ENCODE data around the gene COG5. TPM values are rescaled to one million over a fixed set of nuclear protein-coding genes. Genes with fewer than 3 reads are reported as not detected.
A peak's percentile ranks its signal among the peaks of the same experiment; 100 is the strongest.

Gene COG5
- total and polyA plus RNA-seq, 10 of the 15 experiments (the other 5 are each of a cell fraction or from before 2014, with no cell fraction given) = 5.5 to 27.9 (median 15.6) TPM

DNA sequence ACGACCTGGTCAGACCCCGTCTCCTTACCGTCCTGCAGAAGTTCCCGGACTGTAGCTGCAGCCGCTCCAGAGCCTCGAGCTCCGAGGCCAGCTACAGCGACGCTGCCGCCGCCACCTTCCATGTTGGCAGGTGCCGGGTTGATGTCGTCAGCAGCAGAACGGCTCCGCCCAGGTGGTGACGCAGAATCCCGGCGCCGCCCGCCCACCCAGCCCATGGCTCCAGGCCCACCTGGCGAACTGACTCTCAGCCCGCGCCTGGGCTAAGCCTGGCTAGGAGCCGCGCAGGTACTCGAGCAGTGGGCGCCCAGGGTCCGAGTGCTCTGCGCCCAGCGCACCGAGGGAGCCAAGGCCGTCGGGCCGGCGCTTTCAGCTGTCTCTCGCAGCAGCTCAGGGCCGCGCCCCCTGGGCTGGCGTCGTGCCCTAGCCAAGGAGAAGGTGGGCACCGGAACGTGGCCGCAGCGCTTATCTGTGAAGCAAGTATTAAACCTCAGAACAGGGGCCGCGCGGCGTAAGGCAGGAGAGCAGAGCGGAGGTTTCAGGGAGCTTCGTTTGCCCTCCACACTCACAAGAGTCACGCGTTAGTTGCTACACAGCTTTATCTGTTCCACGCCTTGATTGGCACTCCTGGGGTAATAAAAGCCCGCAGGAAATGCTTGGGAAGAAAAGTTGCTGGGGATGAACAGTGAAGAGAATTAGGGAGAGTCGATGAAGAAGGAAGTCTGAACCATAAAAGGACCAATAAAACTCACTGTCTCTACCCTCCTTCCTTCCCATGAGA is at the start of gene COG5, which contains the start of gene DUS4L (continued):
- TF ChIP-seq ZSCAN29 (IDR thresholded peaks at IDR 0.05) = no peak
- no peak for TF ChIP-seq NFYA (IDR thresholded peaks at IDR 0.05; ENCODE audit: borderline replicate concordance, low read depth, low read length)
- TF ChIP-seq KLF5 (IDR thresholded peaks at IDR 0.05; ENCODE audit: partially characterized antibody) = peak; percentile 90
- peak; percentile 70; the same call in 1 of the 2 replicates for TF ChIP-seq NBN (IDR thresholded peaks at IDR 0.05)
- TF ChIP-seq NFYB (IDR thresholded peaks at IDR 0.05; ENCODE audit: insufficient read depth, low read depth, low read length) = no peak
- TF ChIP-seq DPF2 (IDR thresholded peaks at IDR 0.05) = 0 out of 2 replicates have a peak, but pooled peaks have one; percentile 43
- TF ChIP-seq, protein P1, sequence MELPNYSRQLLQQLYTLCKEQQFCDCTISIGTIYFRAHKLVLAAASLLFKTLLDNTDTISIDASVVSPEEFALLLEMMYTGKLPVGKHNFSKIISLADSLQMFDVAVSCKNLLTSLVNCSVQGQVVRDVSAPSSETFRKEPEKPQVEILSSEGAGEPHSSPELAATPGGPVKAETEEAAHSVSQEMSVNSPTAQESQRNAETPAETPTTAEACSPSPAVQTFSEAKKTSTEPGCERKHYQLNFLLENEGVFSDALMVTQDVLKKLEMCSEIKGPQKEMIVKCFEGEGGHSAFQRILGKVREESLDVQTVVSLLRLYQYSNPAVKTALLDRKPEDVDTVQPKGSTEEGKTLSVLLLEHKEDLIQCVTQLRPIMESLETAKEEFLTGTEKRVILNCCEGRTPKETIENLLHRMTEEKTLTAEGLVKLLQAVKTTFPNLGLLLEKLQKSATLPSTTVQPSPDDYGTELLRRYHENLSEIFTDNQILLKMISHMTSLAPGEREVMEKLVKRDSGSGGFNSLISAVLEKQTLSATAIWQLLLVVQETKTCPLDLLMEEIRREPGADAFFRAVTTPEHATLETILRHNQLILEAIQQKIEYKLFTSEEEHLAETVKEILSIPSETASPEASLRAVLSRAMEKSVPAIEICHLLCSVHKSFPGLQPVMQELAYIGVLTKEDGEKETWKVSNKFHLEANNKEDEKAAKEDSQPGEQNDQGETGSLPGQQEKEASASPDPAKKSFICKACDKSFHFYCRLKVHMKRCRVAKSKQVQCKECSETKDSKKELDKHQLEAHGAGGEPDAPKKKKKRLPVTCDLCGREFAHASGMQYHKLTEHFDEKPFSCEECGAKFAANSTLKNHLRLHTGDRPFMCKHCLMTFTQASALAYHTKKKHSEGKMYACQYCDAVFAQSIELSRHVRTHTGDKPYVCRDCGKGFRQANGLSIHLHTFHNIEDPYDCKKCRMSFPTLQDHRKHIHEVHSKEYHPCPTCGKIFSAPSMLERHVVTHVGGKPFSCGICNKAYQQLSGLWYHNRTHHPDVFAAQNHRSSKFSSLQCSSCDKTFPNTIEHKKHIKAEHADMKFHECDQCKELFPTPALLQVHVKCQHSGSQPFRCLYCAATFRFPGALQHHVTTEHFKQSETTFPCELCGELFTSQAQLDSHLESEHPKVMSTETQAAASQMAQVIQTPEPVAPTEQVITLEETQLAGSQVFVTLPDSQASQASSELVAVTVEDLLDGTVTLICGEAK (IDR thresholded peaks at IDR 0.05; ENCODE audit: borderline replicate concordance) = no peak
- TF ChIP-seq EGR1 (IDR thresholded peaks at IDR 0.05; ENCODE audit: borderline replicate concordance in 1 of 2, low read depth in 2 of 2, low read length in 2 of 2) = peak in 1 of 2 experiments; percentile 86; a peak in 2 of 3 replicates
- TF ChIP-seq SREBF1 (IDR thresholded peaks at IDR 0.05; ENCODE audit: low read length) = peak; percentile 60
- no peak for TF ChIP-seq ESRRA (IDR thresholded peaks at IDR 0.05; ENCODE audit: low read length)
- TF ChIP-seq, protein P2, sequence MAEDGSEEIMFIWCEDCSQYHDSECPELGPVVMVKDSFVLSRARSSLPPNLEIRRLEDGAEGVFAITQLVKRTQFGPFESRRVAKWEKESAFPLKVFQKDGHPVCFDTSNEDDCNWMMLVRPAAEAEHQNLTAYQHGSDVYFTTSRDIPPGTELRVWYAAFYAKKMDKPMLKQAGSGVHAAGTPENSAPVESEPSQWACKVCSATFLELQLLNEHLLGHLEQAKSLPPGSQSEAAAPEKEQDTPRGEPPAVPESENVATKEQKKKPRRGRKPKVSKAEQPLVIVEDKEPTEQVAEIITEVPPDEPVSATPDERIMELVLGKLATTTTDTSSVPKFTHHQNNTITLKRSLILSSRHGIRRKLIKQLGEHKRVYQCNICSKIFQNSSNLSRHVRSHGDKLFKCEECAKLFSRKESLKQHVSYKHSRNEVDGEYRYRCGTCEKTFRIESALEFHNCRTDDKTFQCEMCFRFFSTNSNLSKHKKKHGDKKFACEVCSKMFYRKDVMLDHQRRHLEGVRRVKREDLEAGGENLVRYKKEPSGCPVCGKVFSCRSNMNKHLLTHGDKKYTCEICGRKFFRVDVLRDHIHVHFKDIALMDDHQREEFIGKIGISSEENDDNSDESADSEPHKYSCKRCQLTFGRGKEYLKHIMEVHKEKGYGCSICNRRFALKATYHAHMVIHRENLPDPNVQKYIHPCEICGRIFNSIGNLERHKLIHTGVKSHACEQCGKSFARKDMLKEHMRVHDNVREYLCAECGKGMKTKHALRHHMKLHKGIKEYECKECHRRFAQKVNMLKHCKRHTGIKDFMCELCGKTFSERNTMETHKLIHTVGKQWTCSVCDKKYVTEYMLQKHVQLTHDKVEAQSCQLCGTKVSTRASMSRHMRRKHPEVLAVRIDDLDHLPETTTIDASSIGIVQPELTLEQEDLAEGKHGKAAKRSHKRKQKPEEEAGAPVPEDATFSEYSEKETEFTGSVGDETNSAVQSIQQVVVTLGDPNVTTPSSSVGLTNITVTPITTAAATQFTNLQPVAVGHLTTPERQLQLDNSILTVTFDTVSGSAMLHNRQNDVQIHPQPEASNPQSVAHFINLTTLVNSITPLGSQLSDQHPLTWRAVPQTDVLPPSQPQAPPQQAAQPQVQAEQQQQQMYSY (CRISPR knock-in tag; IDR thresholded peaks at IDR 0.05) = no peak
- TF ChIP-seq, protein P3, sequence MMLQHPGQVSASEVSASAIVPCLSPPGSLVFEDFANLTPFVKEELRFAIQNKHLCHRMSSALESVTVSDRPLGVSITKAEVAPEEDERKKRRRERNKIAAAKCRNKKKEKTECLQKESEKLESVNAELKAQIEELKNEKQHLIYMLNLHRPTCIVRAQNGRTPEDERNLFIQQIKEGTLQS (IDR thresholded peaks at IDR 0.05; ENCODE audit: borderline replicate concordance, extremely low read depth, low read depth, low read length) = peak; percentile 70; the same call in 1 of the 2 replicates
- peak; percentile 95 for TF ChIP-seq YY1 (IDR thresholded peaks at IDR 0.05; ENCODE audit: low read depth, low read length)
- TF ChIP-seq, protein P4, sequence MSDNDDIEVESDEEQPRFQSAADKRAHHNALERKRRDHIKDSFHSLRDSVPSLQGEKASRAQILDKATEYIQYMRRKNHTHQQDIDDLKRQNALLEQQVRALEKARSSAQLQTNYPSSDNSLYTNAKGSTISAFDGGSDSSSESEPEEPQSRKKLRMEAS (IDR thresholded peaks at IDR 0.05; ENCODE audit: low read depth, low read length) = no peak; the same call in none of the 2 replicates
- TF ChIP-seq NR2C2 (IDR thresholded peaks at IDR 0.05; ENCODE audit: borderline replicate concordance, control insufficient read depth, insufficient read length, low read depth) = no peak
- no peak for TF ChIP-seq NFXL1 (IDR thresholded peaks at IDR 0.05; ENCODE audit: borderline replicate concordance)
- no peak for TF ChIP-seq SREBF2 (IDR thresholded peaks at IDR 0.05; ENCODE audit: low read length)
- TF ChIP-seq RAD51 (IDR thresholded peaks at IDR 0.05) = no peak
- TF ChIP-seq IKZF2 (IDR thresholded peaks at IDR 0.05) = no peak; a peak in 1 of 4 replicates
- peak; percentile 52; the same call in 1 of the 2 replicates for TF ChIP-seq LARP7 (IDR thresholded peaks at IDR 0.05)
- TF ChIP-seq BCL11A (IDR thresholded peaks at IDR 0.05; ENCODE audit: low read depth, low read length) = no peak
- peak; percentile 52; the same call in 1 of the 2 replicates for TF ChIP-seq POLR2AphosphoS2 (IDR thresholded peaks at IDR 0.05; ENCODE audit: low read depth, low read length)
- peak; percentile 81; the same call in 1 of the 2 replicates for TF ChIP-seq TARDBP (IDR thresholded peaks at IDR 0.05; ENCODE audit: borderline replicate concordance)
